Measurements from ENCODE around the gene CFAP52. TPM values are rescaled to one million over a fixed set of nuclear protein-coding genes. Genes with fewer than 3 reads are reported as not detected.

The CFAP52 gene
- total and polyA plus RNA-seq, 2 of the 8 experiments (the other 6 are each of a cell fraction or from before 2014, with no cell fraction given) = 0.11 TPM; not detected in 1

DNA sequence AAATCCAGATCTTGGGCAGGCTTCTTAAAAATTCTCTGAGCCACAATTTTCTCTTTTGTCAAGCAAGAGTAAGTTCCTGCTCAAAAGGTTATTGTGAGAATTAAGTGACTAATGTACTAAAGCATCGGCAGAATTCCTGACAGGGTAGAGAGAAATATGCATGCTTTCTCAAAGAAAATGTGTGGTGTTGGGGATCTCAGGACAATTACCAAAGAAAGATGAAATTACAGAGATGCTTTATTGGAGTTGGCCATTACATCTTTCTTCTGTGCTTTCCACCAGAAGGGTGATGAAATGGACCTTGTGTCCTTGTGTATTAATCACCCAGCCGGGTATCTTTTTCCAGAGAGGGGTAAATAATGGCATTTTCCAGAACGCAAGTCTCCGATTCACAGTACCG lies 67.2 kb downstream of the CFAP52 start:
- Histone ChIP-seq H3K14ac (ENCODE audit: insufficient read length) (no peak overlapping the region), H3K4me1 (replicated peaks in 1 of 4; ENCODE audit: control insufficient read depth in 3 of 4, insufficient read depth in 4 of 4, low read length in 3 of 4) (peaks cover 1 to 18% (median 6%) of the 10 kb centered on the region in 4 experiments; a peak in 5 of 7 replicates), H3K27me3 (replicated peaks in 1 of 4; ENCODE audit: control insufficient read depth in 3 of 4, extremely low read depth in 1 of 4, insufficient read depth in 3 of 4, low read length in 3 of 4) (peaks cover 0 to 12% (median 8%) of the 10 kb centered on the region in 4 experiments; a peak in 6 of 7 replicates), H3K23ac (ENCODE audit: insufficient read length) (no peak overlapping the region), H3K4me2 (ENCODE audit: insufficient read depth in 1 of 2, low read depth in 2 of 2, low read length in 2 of 2) (no peak overlapping the region; a peak in 1 of 4 replicates), H3K36me3 (ENCODE audit: control insufficient read depth in 2 of 4, insufficient read depth in 4 of 4, low read length in 3 of 4) (no peaks in the 10 kb centered on the region), H2BK12ac (ENCODE audit: low read depth, low read length) (no peak overlapping the region), H3K79me1 (ENCODE audit: low read depth, low read length) (no peaks in the 10 kb centered on the region), H3K4ac (replicated peaks; ENCODE audit: insufficient read length, low read depth, low read length) (no peak overlapping the region), H4K5ac (ENCODE audit: insufficient read length, low read depth, low read length) (no peak overlapping the region), H2BK15ac (ENCODE audit: low read length) (no peak overlapping the region), H2BK5ac (ENCODE audit: low read depth, low read length) (no peak overlapping the region), H3K9me3 (ENCODE audit: insufficient read depth in 2 of 2, low read depth in 1 of 2, low read length in 1 of 2) (no peaks in the 10 kb centered on the region), H3K18ac (ENCODE audit: extremely low read depth, low read length) (no peak overlapping the region), H4K20me1 (replicated peaks in 1 of 2; ENCODE audit: control insufficient read depth in 1 of 2, insufficient read depth in 2 of 2, low read length in 2 of 2) (peaks cover 2 to 6% of the 10 kb centered on the region in 2 experiments), H4K8ac (ENCODE audit: extremely low read depth, insufficient read depth, low read length) (no peak overlapping the region), H3K79me2 (ENCODE audit: control insufficient read depth in 1 of 2, insufficient read depth in 2 of 2, low read length in 2 of 2) (peaks cover 4 to 15% of the 10 kb centered on the region in 2 experiments; a peak in 2 of 4 replicates), H3K56ac (replicated peaks; ENCODE audit: insufficient read length, low read depth, low read length) (no peak overlapping the region), H3K27ac (ENCODE audit: low read depth, low read length) (no peak overlapping the region), H3K9ac (replicated peaks in 1 of 4; ENCODE audit: extremely low read depth in 1 of 4, low read depth in 3 of 4, low read length in 3 of 4) (no peak overlapping the region), H4K91ac (replicated peaks; ENCODE audit: insufficient read length, low read length) (no peak overlapping the region), H2AFZ (ENCODE audit: low read length) (no peak overlapping the region), H3K4me3 (ENCODE audit: extremely low read depth in 1 of 4, insufficient read depth in 2 of 4, low read depth in 3 of 4, low read length in 4 of 4) (no peak overlapping the region), H2BK120ac (replicated peaks; ENCODE audit: low read depth, low read length) (no peak overlapping the region), H3K23me2 (ENCODE audit: low read depth, low read length) (peaks cover 16% of the 10 kb centered on the region), H2AK5ac (ENCODE audit: low read depth, low read length) (no peak overlapping the region), H2BK20ac (ENCODE audit: low read length) (no peak overlapping the region)
- DNase-seq (ENCODE audit: low read depth in 1 of 2, low spot score in 2 of 2) (no peak), FAIRE-seq (no peak)
- WGBS, 2 experiments (ENCODE audit: extremely low coverage in 1 of 2, insufficient coverage in 1 of 2, insufficient read length in 1 of 2, insufficient replicate concordance in 2 of 2, low coverage in 1 of 2, low lambda C conversion rate in 2 of 2, missing lambda C conversion rate in 1 of 2) = 93% methylated on average over 5 of the region's 5 CpGs; no CpG with 5 or more reads in 1 of the 2 experiments
- CTCF ChIA-PET (ENCODE audit: partially characterized antibody) = interaction anchor here (0.7 to 2.0 kb wide), 4 partner anchors 30 to 104 kb away, joined by 3 to 5 read pairs (median 4); partner anchors contain the start of genes CFAP52 and STX8
- POLR2A ChIA-PET (ENCODE audit: partially characterized antibody) = no interaction called here
- TF ChIP-seq HDAC2 (IDR thresholded peaks at IDR 0.05; ENCODE audit: borderline replicate concordance in 1 of 2, low read depth in 2 of 2, low read length in 2 of 2) (no peak), TAF7 (optimal IDR thresholded peaks at IDR 0.05; ENCODE audit: borderline replicate concordance, low read depth, low read length) (no peak), TBP (IDR thresholded peaks at IDR 0.05; ENCODE audit: low read depth, low read length) (no peak), BRCA1 (IDR thresholded peaks at IDR 0.05; ENCODE audit: low read depth, low read length) (no peak), CTBP2 (IDR thresholded peaks at IDR 0.05; ENCODE audit: borderline replicate concordance, insufficient read depth, insufficient read length, low read length) (no peak), ASH2L (IDR thresholded peaks at IDR 0.05; ENCODE audit: low read length) (no peak), POU5F1 (IDR thresholded peaks at IDR 0.05; ENCODE audit: low read depth, low read length) (no peak)

Data from H1 (cell line).